Endothelial cell (in vitro differentiated cells): ENCODE results near the gene ETV1. TPM values are rescaled to one million over a fixed set of nuclear protein-coding genes. Genes with fewer than 3 reads are reported as not detected.

Experiments
- DNase-seq: peaks from one replicate; pipeline ENCODE4 v3.0.0; 2021; ENCODE audit warnings: low spot score
- H3K27ac Mint-ChIP-seq: one replicate; pipeline ENCODE4 v1.8.0; 2021; ENCODE audit warnings: mixed read lengths, inconsistent platforms; ENCODE audit not compliant: unreplicated experiment
- H3K27me3 Mint-ChIP-seq: one replicate; pipeline ENCODE4 v1.8.0; 2021; ENCODE audit warnings: mild to moderate bottlenecking, moderate library complexity, mixed read lengths, inconsistent platforms; ENCODE audit not compliant: unreplicated experiment
- H3K36me3 Mint-ChIP-seq: one replicate; pipeline ENCODE4 v1.8.0; 2021; ENCODE audit warnings: mild to moderate bottlenecking, low read depth, mixed read lengths, inconsistent platforms; ENCODE audit not compliant: unreplicated experiment
- H3K4me1 Mint-ChIP-seq: one replicate; pipeline ENCODE4 v1.8.0; 2021; ENCODE audit warnings: mild to moderate bottlenecking, mixed read lengths, inconsistent platforms; ENCODE audit not compliant: unreplicated experiment
- H3K4me3 Mint-ChIP-seq: one replicate; pipeline ENCODE4 v1.8.0; 2021; ENCODE audit warnings: mild to moderate bottlenecking, mixed read lengths, inconsistent platforms; ENCODE audit not compliant: unreplicated experiment
- H3K9me3 Mint-ChIP-seq: one replicate; pipeline ENCODE4 v1.8.0; 2021; ENCODE audit warnings: mixed read lengths, inconsistent platforms; ENCODE audit not compliant: unreplicated experiment
- CTCF ChIP-seq: fragments of 200-600 bp; sonication (generic); IDR thresholded peaks from one replicate; pipeline ENCODE4 v1.5.0; 2021; ENCODE audit warnings: antibody characterized with exemption; ENCODE audit not compliant: unreplicated experiment
- total RNA-seq: library from RNA; stranded (reverse); fragmentation: NEBNext Ultra II Directional; extraction: Animal tissue kit (Norgen Biotek cat#: 25700); gene quantifications from one replicate; pipeline ENCODE4 v1.2.1, GENCODE V29; 2021; ENCODE audit not compliant: unreplicated experiment

ETV1 gene
- total RNA-seq, 1 donor from 2014 or later = 18.2 TPM

GRCh38 chr7:13982940-13983677, 6.4 kb downstream of the ETV1 start:
- no peak overlapping the region for H3K4me3 Mint-ChIP-seq
- no peak overlapping the region for H3K27ac Mint-ChIP-seq
- TF ChIP-seq CTCF = no peak
- H3K9me3 Mint-ChIP-seq = no peaks in the 10 kb centered on the region
- DNase-seq = no peak
- no peaks in the 10 kb centered on the region for H3K27me3 Mint-ChIP-seq
- peaks cover 18% of the 10 kb centered on the region for H3K4me1 Mint-ChIP-seq
- no peaks in the 10 kb centered on the region for H3K36me3 Mint-ChIP-seq

GRCh38 chr7:13981070-13981469, 8.4 kb downstream of the ETV1 start:
- Mint-ChIP-seq H3K4me3 (no peak overlapping the region), H3K36me3 (no peaks in the 10 kb centered on the region), H3K4me1 (peaks cover 13% of the 10 kb centered on the region), H3K27me3 (no peaks in the 10 kb centered on the region), H3K27ac (peak overlapping the region; percentile 92), H3K9me3 (no peaks in the 10 kb centered on the region)
- no peak for TF ChIP-seq CTCF
- DNase-seq = peak; percentile 10

- Mint-ChIP-seq H3K27me3 (no peaks in the 10 kb centered on the region), H3K4me3 (no peak overlapping the region), H3K36me3 (no peaks in the 10 kb centered on the region), H3K4me1 (peaks cover 10% of the 10 kb centered on the region), H3K9me3 (no peaks in the 10 kb centered on the region), H3K27ac (peak overlapping the region; percentile 10)
- no peak for TF ChIP-seq CTCF
- DNase-seq = no peak
These were observed 9.0 kb downstream of the ETV1 start for GRCh38 chr7:13980474-13980873.

GRCh38 chr7:13979671-13980435, 9.6 kb downstream of the ETV1 start:
- Mint-ChIP-seq H3K27ac (peak overlapping the region; percentile 10), H3K27me3 (no peaks in the 10 kb centered on the region), H3K4me3 (no peak overlapping the region), H3K4me1 (peaks cover 10% of the 10 kb centered on the region), H3K36me3 (no peaks in the 10 kb centered on the region), H3K9me3 (no peaks in the 10 kb centered on the region)
- no peak for DNase-seq
- TF ChIP-seq CTCF = no peak

- Mint-ChIP-seq H3K27ac (no peak overlapping the region), H3K36me3 (no peaks in the 10 kb centered on the region), H3K4me1 (peaks cover 10% of the 10 kb centered on the region), H3K4me3 (no peak overlapping the region), H3K9me3 (no peaks in the 10 kb centered on the region), H3K27me3 (no peaks in the 10 kb centered on the region)
- TF ChIP-seq CTCF = no peak
- no peak for DNase-seq
These were observed 12.9 kb downstream of the ETV1 start for GRCh38 chr7:13976594-13976993.
